Activated T-cell treated with anti-CD3 and anti-CD28 coated beads, Interleukin-2, amount 50 U/mL, for 1 hour (primary cell): ENCODE measurements around the gene USP36.
"Not testable (repeated sequence)": the region's sequence is repeated elsewhere in the genome, so short reads cannot be mapped to it uniquely, and the experiment has no call there.

Source experiments
- DNase-seq: peaks from one replicate; pipeline ENCODE4 v3.0.0-alpha.2; 2020

USP36 gene

GRCh38 chr17:78870621-78871020, 30.0 kb upstream of the USP36 start:
- no peak for DNase-seq

- DNase-seq, result no peak
Observed at GRCh38 chr17:78868391-78868790, 27.8 kb upstream of the USP36 start.

- not testable (repeated sequence) for DNase-seq
Observed at GRCh38 chr17:78867046-78867445, 26.4 kb upstream of the USP36 start.

GRCh38 chr17:78865682-78866390, 25.2 kb upstream of the USP36 start:
- DNase-seq, result peak; percentile 70

GRCh38 chr17:78864117-78864516, 23.5 kb upstream of the USP36 start:
- no peak for DNase-seq

- DNase-seq, result no peak
Observed at GRCh38 chr17:78862073-78863023, 21.7 kb upstream of the USP36 start.

GRCh38 chr17:78861229-78861628, 20.6 kb upstream of the USP36 start:
- DNase-seq, result no peak

- no peak for DNase-seq
Observed at GRCh38 chr17:78859051-78859450, 18.4 kb upstream of the USP36 start.

GRCh38 chr17:78857266-78857665, 16.7 kb upstream of the USP36 start:
- DNase-seq, result no peak

GRCh38 chr17:78855561-78856165, 15.0 kb upstream of the USP36 start:
- no peak for DNase-seq

GRCh38 chr17:78854508-78854907, 13.9 kb upstream of the USP36 start:
- no peak for DNase-seq

GRCh38 chr17:78853926-78854394, 13.3 kb upstream of the USP36 start:
- DNase-seq, result no peak

GRCh38 chr17:78852709-78853121, 12.1 kb upstream of the USP36 start:
- no peak for DNase-seq

GRCh38 chr17:78849026-78849425, 8.4 kb upstream of the USP36 start:
- no peak for DNase-seq

- DNase-seq, result no peak
Observed at GRCh38 chr17:78847052-78847451, 6.4 kb upstream of the USP36 start.

GRCh38 chr17:78844301-78845005, 3.8 kb upstream of the USP36 start:
- DNase-seq, result no peak

- DNase-seq, result peak; percentile 66
Observed at GRCh38 chr17:78842881-78843565, 2.4 kb upstream of the USP36 start.

- no peak for DNase-seq
Observed at GRCh38 chr17:78840530-78840779, 159 bp downstream of the USP36 start.

GRCh38 chr17:78839762-78840529, 668 bp downstream of the USP36 start:
- DNase-seq, result peak; percentile 60

GRCh38 chr17:78839235-78839761, 1.3 kb downstream of the USP36 start:
- no peak for DNase-seq

GRCh38 chr17:78838574-78839005, 2.0 kb downstream of the USP36 start:
- no peak for DNase-seq
